Measurements from ENCODE around the gene TSHZ2. TPM values are rescaled to one million over a fixed set of nuclear protein-coding genes. Genes with fewer than 3 reads are reported as not detected.

Gene TSHZ2
- total RNA-seq, 1 donor from 2014 or later: 5.2 TPM

GRCh38 chr20:53379014-53379832 lies 407.1 kb downstream of the TSHZ2 start:
- ATAC-seq (no peak), DNase-seq (no peak)
- no peaks in the 10 kb centered on the region for H3K9me3 ChIP-seq
- no peak overlapping the region for H3K4me3 ChIP-seq
- no peaks in the 10 kb centered on the region for H3K4me1 ChIP-seq
- intact Hi-C loops (cut with DNase I): no loop called here
- H3K27me3 ChIP-seq: no peaks in the 10 kb centered on the region
- no peaks in the 10 kb centered on the region for H3K36me3 ChIP-seq
- H3K27ac ChIP-seq: no peak overlapping the region
- no peak for TF ChIP-seq CTCF (IDR thresholded peaks at IDR 0.05)

GRCh38 chr20:53379833-53380120 lies 407.6 kb downstream of the TSHZ2 start:
- H3K9me3 ChIP-seq: no peaks in the 10 kb centered on the region
- H3K27ac ChIP-seq: no peak overlapping the region
- ATAC-seq (no peak), DNase-seq (no peak)
- H3K4me3 ChIP-seq: no peak overlapping the region
- H3K4me1 ChIP-seq: no peaks in the 10 kb centered on the region
- H3K36me3 ChIP-seq: no peaks in the 10 kb centered on the region
- TF ChIP-seq CTCF (IDR thresholded peaks at IDR 0.05): no peak
- no peaks in the 10 kb centered on the region for H3K27me3 ChIP-seq
- intact Hi-C loops (cut with DNase I): no loop called here

GRCh38 chr20:53381568-53382262 lies 409.6 kb downstream of the TSHZ2 start:
- H3K4me3 ChIP-seq: no peak overlapping the region
- no peaks in the 10 kb centered on the region for H3K4me1 ChIP-seq
- intact Hi-C loops (cut with DNase I): no loop called here
- H3K9me3 ChIP-seq: no peaks in the 10 kb centered on the region
- ATAC-seq: no peak
- TF ChIP-seq CTCF (IDR thresholded peaks at IDR 0.05): no peak
- no peaks in the 10 kb centered on the region for H3K27me3 ChIP-seq
- no peak for DNase-seq
- H3K36me3 ChIP-seq: no peaks in the 10 kb centered on the region
- H3K27ac ChIP-seq: no peak overlapping the region

GRCh38 chr20:53382263-53382844 lies 410.2 kb downstream of the TSHZ2 start:
- no peak for DNase-seq
- H3K36me3 ChIP-seq: no peaks in the 10 kb centered on the region
- H3K27ac ChIP-seq: no peak overlapping the region
- TF ChIP-seq CTCF (IDR thresholded peaks at IDR 0.05): no peak
- H3K4me1 ChIP-seq: no peaks in the 10 kb centered on the region
- no peak for ATAC-seq
- intact Hi-C loops (cut with DNase I): no loop called here
- H3K4me3 ChIP-seq: no peak overlapping the region
- no peaks in the 10 kb centered on the region for H3K27me3 ChIP-seq
- no peaks in the 10 kb centered on the region for H3K9me3 ChIP-seq

- no peak for ATAC-seq
These were observed 411.8 kb downstream of the TSHZ2 start for GRCh38 chr20:53383916-53384315.

More at GRCh38 chr20:53383916-53384315, 411.8 kb downstream of the TSHZ2 start:
- no peaks in the 10 kb centered on the region for H3K4me1 ChIP-seq
- H3K27me3 ChIP-seq: no peaks in the 10 kb centered on the region
- no peak for DNase-seq
- intact Hi-C loops (cut with DNase I): no loop called here
- H3K4me3 ChIP-seq: no peak overlapping the region
- no peaks in the 10 kb centered on the region for H3K9me3 ChIP-seq
- H3K36me3 ChIP-seq: no peaks in the 10 kb centered on the region
- TF ChIP-seq CTCF (IDR thresholded peaks at IDR 0.05): no peak
- no peak overlapping the region for H3K27ac ChIP-seq

All from upper lobe of right lung (tissue), 1 donor.